Measurements from ENCODE around the gene SYT8. TPM values are rescaled to one million over a fixed set of nuclear protein-coding genes. Genes with fewer than 3 reads are reported as not detected.

The SYT8 gene
- total RNA-seq, 1 donor from 2014 or later, result 7.3 TPM

- no peaks in the 10 kb centered on the region for H3K9me3 Mint-ChIP-seq (ENCODE audit: low read depth)
Measured at GRCh38 chr11:1834062-1834610, 654 bp upstream of the SYT8 start.

GRCh38 chr11:1835671-1836010 lies 851 bp downstream of the SYT8 start:
- Mint-ChIP-seq H3K27me3 (ENCODE audit: low read depth) (no peaks in the 10 kb centered on the region), H3K4me1 (ENCODE audit: low read depth) (peaks cover 31% of the 10 kb centered on the region), H3K36me3 (ENCODE audit: low read depth) (no peaks in the 10 kb centered on the region), H3K27ac (ENCODE audit: unreplicated experiment) (no peak overlapping the region), H3K9me3 (ENCODE audit: low read depth) (no peaks in the 10 kb centered on the region), H3K4me3 (ENCODE audit: unreplicated experiment) (no peak overlapping the region)
- no peak for DNase-seq (ENCODE audit: low spot score)
- no peak for TF ChIP-seq CTCF (IDR thresholded peaks at IDR 0.05)

More at GRCh38 chr11:1834062-1834610, 654 bp upstream of the SYT8 start:
- no peak overlapping the region for H3K27ac Mint-ChIP-seq (ENCODE audit: unreplicated experiment)
- H3K4me1 Mint-ChIP-seq (ENCODE audit: low read depth), result peaks cover 46% of the 10 kb centered on the region
- H3K4me3 Mint-ChIP-seq (ENCODE audit: unreplicated experiment), result no peak overlapping the region
- no peak for TF ChIP-seq CTCF (IDR thresholded peaks at IDR 0.05)
- no peaks in the 10 kb centered on the region for H3K27me3 Mint-ChIP-seq (ENCODE audit: low read depth)
- no peak for DNase-seq (ENCODE audit: low spot score)
- H3K36me3 Mint-ChIP-seq (ENCODE audit: low read depth), result no peaks in the 10 kb centered on the region

GRCh38 chr11:1836011-1836945 lies 1.5 kb downstream of the SYT8 start:
- peaks cover 26% of the 10 kb centered on the region for H3K4me1 Mint-ChIP-seq (ENCODE audit: low read depth)
- no peak overlapping the region for H3K27ac Mint-ChIP-seq (ENCODE audit: unreplicated experiment)
- no peak for DNase-seq (ENCODE audit: low spot score)
- no peaks in the 10 kb centered on the region for H3K36me3 Mint-ChIP-seq (ENCODE audit: low read depth)
- H3K4me3 Mint-ChIP-seq (ENCODE audit: unreplicated experiment), result no peak overlapping the region
- no peaks in the 10 kb centered on the region for H3K9me3 Mint-ChIP-seq (ENCODE audit: low read depth)
- no peaks in the 10 kb centered on the region for H3K27me3 Mint-ChIP-seq (ENCODE audit: low read depth)
- no peak for TF ChIP-seq CTCF (IDR thresholded peaks at IDR 0.05)

- H3K4me3 Mint-ChIP-seq (ENCODE audit: unreplicated experiment), result no peak overlapping the region
- no peaks in the 10 kb centered on the region for H3K36me3 Mint-ChIP-seq (ENCODE audit: low read depth)
- H3K4me1 Mint-ChIP-seq (ENCODE audit: low read depth), result peaks cover 16% of the 10 kb centered on the region
- H3K27me3 Mint-ChIP-seq (ENCODE audit: low read depth), result no peaks in the 10 kb centered on the region
- TF ChIP-seq CTCF (IDR thresholded peaks at IDR 0.05), result peak; percentile 97
- H3K9me3 Mint-ChIP-seq (ENCODE audit: low read depth), result no peaks in the 10 kb centered on the region
- H3K27ac Mint-ChIP-seq (ENCODE audit: unreplicated experiment), result no peak overlapping the region
- no peak for DNase-seq (ENCODE audit: low spot score)
Measured at GRCh38 chr11:1837171-1838076, 2.6 kb downstream of the SYT8 start.

GRCh38 chr11:1838077-1838425 lies 3.3 kb downstream of the SYT8 start:
- TF ChIP-seq CTCF (IDR thresholded peaks at IDR 0.05), result peak; percentile 70
- Mint-ChIP-seq H3K4me3 (ENCODE audit: unreplicated experiment) (no peak overlapping the region), H3K27ac (ENCODE audit: unreplicated experiment) (no peak overlapping the region), H3K27me3 (ENCODE audit: low read depth) (no peaks in the 10 kb centered on the region), H3K9me3 (ENCODE audit: low read depth) (no peaks in the 10 kb centered on the region), H3K4me1 (ENCODE audit: low read depth) (peaks cover 12% of the 10 kb centered on the region), H3K36me3 (ENCODE audit: low read depth) (no peaks in the 10 kb centered on the region)
- no peak for DNase-seq (ENCODE audit: low spot score)
